Measurements from ENCODE around the gene PPP2R5E.

The PPP2R5E gene

DNA sequence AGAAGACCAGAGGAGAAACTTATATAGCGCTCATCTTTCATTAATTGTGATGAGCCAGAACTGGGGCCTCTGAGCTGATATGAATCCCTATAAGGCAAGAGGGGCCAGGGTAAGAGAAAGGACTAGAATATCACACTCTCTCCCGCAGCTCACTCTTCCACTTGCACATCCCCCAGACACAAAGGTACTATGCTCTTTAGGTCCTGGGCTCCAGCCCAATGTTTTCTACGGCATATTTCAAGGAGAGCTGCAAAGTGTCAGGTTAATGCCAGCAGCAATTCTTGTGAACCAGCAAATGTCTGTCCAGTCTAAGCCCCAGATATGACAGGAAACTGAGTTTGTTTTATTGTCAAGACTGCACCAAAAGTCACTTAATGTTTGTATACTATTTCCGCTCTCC is 29.4 kb downstream of the PPP2R5E start:
- Histone ChIP-seq H3F3A (ENCODE audit: insufficient read depth) (no peaks in the 10 kb centered on the region; the same call in 1 of the 2 replicates), H3K4me2 (ENCODE audit: low read depth, low read length, poor library complexity, severe bottlenecking) (no peak overlapping the region), H3K9me3 (ENCODE audit: insufficient read depth, low read length) (no peaks in the 10 kb centered on the region), H4K20me1 (ENCODE audit: low read depth, low read length) (peaks cover 12% of the 10 kb centered on the region; the same call in 1 of the 2 replicates), H3K27ac (ENCODE audit: low read depth, low read length) (no peak overlapping the region), H3K27me3 (ENCODE audit: low read length) (no peaks in the 10 kb centered on the region), H3K36me3 (ENCODE audit: low read length) (0 out of 2 replicates have a peak, but pooled peaks cover 3% of the 10 kb centered on the region), H3K79me2 (ENCODE audit: insufficient read depth, low read length) (peaks cover 87% of the 10 kb centered on the region), H3K9ac (ENCODE audit: low read length) (no peak overlapping the region), H3K4me3 (ENCODE audit: insufficient read depth, low read length, poor library complexity, severe bottlenecking) (no peak overlapping the region), H2AFZ (ENCODE audit: low read depth, low read length, severe bottlenecking) (no peak overlapping the region), H3K9me2 (replicated peaks; ENCODE audit: insufficient read depth, low read length) (no peaks in the 10 kb centered on the region)
- TF ChIP-seq, protein P1, sequence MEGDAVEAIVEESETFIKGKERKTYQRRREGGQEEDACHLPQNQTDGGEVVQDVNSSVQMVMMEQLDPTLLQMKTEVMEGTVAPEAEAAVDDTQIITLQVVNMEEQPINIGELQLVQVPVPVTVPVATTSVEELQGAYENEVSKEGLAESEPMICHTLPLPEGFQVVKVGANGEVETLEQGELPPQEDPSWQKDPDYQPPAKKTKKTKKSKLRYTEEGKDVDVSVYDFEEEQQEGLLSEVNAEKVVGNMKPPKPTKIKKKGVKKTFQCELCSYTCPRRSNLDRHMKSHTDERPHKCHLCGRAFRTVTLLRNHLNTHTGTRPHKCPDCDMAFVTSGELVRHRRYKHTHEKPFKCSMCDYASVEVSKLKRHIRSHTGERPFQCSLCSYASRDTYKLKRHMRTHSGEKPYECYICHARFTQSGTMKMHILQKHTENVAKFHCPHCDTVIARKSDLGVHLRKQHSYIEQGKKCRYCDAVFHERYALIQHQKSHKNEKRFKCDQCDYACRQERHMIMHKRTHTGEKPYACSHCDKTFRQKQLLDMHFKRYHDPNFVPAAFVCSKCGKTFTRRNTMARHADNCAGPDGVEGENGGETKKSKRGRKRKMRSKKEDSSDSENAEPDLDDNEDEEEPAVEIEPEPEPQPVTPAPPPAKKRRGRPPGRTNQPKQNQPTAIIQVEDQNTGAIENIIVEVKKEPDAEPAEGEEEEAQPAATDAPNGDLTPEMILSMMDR (IDR thresholded peaks at IDR 0.05; ENCODE audit: insufficient read depth, low read length, poor library complexity, severe bottlenecking): no peak
- no peak for TF ChIP-seq EZH2phosphoT487 (conservative IDR thresholded peaks at IDR 0.05; ENCODE audit: low read length)

DNA sequence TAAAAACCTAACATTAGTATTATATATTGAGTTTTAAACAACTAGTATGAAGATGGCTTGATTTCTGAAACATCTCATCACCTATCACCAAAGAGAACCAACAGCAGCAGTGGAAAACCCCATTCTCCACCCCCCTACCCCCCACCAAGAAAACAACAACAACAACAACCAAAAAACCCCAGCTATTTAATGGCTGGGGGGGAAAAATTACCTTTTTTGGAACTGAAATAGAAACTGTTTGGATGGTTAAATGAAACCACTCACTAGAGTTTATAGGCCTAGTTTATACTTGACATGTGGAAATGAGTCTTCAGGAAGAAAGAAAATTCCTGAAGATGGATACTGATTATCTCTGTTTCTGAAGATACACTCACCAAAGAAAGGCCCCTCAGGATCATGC is 30.3 kb downstream of the PPP2R5E start:
- Histone ChIP-seq H4K20me1 (ENCODE audit: low read depth, low read length) (peaks cover 12% of the 10 kb centered on the region; the same call in 1 of the 2 replicates), H3K79me2 (ENCODE audit: insufficient read depth, low read length) (peaks cover 89% of the 10 kb centered on the region), H3K9ac (ENCODE audit: low read length) (no peak overlapping the region)

DNA sequence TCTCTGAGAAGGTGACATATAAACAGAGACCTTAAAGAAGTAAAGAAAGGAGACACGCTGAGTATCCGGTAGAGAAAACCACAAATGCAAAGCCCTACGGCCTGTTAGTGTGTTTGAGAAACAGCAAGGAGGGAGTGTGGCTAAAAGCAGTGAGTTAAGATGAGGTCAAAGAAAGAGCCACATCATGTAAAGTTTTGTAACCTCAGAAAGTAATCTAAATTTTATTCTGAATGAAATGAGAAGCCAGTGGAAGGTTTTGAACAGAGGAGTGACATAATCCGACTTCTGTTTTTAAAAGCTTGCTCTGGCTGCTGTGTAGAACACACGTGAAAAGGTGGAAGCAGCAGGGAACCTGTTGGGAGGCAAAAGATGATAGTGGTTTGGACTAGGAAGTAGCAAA is 32.6 kb downstream of the PPP2R5E start:
- Histone ChIP-seq H3K4me2 (ENCODE audit: low read depth, low read length, poor library complexity, severe bottlenecking) (no peak overlapping the region), H4K20me1 (ENCODE audit: low read depth, low read length) (peaks cover 12% of the 10 kb centered on the region; the same call in 1 of the 2 replicates), H3K27ac (ENCODE audit: low read depth, low read length) (no peak overlapping the region), H2AFZ (ENCODE audit: low read depth, low read length, severe bottlenecking) (no peak overlapping the region), H3K9me3 (ENCODE audit: insufficient read depth, low read length) (no peaks in the 10 kb centered on the region), H3K27me3 (ENCODE audit: low read length) (no peaks in the 10 kb centered on the region), H3K36me3 (ENCODE audit: low read length) (no peaks in the 10 kb centered on the region), H3F3A (ENCODE audit: insufficient read depth) (no peaks in the 10 kb centered on the region), H3K4me3 (ENCODE audit: insufficient read depth, low read length, poor library complexity, severe bottlenecking) (no peak overlapping the region), H3K9me2 (replicated peaks; ENCODE audit: insufficient read depth, low read length) (no peaks in the 10 kb centered on the region), H3K79me2 (ENCODE audit: insufficient read depth, low read length) (peaks cover 88% of the 10 kb centered on the region), H3K9ac (ENCODE audit: low read length) (no peak overlapping the region)
- TF ChIP-seq, protein P1 (IDR thresholded peaks at IDR 0.05; ENCODE audit: insufficient read depth, low read length, poor library complexity, severe bottlenecking): no peak
- no peak for TF ChIP-seq EZH2phosphoT487 (conservative IDR thresholded peaks at IDR 0.05; ENCODE audit: low read length)

More for the DNA sequence above, 30.3 kb downstream of the PPP2R5E start:
- no peak overlapping the region for H3K4me2 ChIP-seq (ENCODE audit: low read depth, low read length, poor library complexity, severe bottlenecking)
- TF ChIP-seq EZH2phosphoT487 (conservative IDR thresholded peaks at IDR 0.05; ENCODE audit: low read length): no peak
- TF ChIP-seq, protein P1 (IDR thresholded peaks at IDR 0.05; ENCODE audit: insufficient read depth, low read length, poor library complexity, severe bottlenecking): no peak
- no peak overlapping the region for H2AFZ ChIP-seq (ENCODE audit: low read depth, low read length, severe bottlenecking)
- no peaks in the 10 kb centered on the region for H3K9me2 ChIP-seq (replicated peaks; ENCODE audit: insufficient read depth, low read length)
- 0 out of 2 replicates have a peak, but pooled peaks cover 3% of the 10 kb centered on the region for H3K36me3 ChIP-seq (ENCODE audit: low read length)
- no peak overlapping the region for H3K27ac ChIP-seq (ENCODE audit: low read depth, low read length)
- H3K9me3 ChIP-seq (ENCODE audit: insufficient read depth, low read length): no peaks in the 10 kb centered on the region
- no peak overlapping the region for H3K4me3 ChIP-seq (ENCODE audit: insufficient read depth, low read length, poor library complexity, severe bottlenecking)
- H3F3A ChIP-seq (ENCODE audit: insufficient read depth): no peaks in the 10 kb centered on the region; the same call in 1 of the 2 replicates
- no peaks in the 10 kb centered on the region for H3K27me3 ChIP-seq (ENCODE audit: low read length)
